PFSK-1 (cell line): ENCODE measurements around the gene FAT2.

Experiments used
- FOXP2 ChIP-seq: optimal IDR thresholded peaks from 2 replicates; pipeline ENCODE3; 2011; ENCODE audit warnings: borderline replicate concordance, control low read depth, inconsistent platforms; ENCODE audit not compliant: insufficient read depth; ENCODE audit errors: extremely low read length, extremely low read depth
- POLR2AphosphoS5 ChIP-seq: IDR thresholded peaks from 2 replicates; pipeline ENCODE4 v1.6.1; 2012; ENCODE audit warnings: low read depth, mild to moderate bottlenecking, control low read depth, low read length, moderate library complexity
- SIN3A ChIP-seq: IDR thresholded peaks from 2 replicates; pipeline ENCODE4 v1.6.1; 2012; ENCODE audit warnings: mild to moderate bottlenecking, low read length, moderate library complexity, borderline replicate concordance; ENCODE audit not compliant: insufficient read depth
- TAF1 ChIP-seq: IDR thresholded peaks from 2 replicates; pipeline ENCODE4 v1.6.1; 2012; ENCODE audit warnings: low read length, control low read depth, borderline replicate concordance; ENCODE audit not compliant: insufficient read depth
- TF ChIP-seq, protein P1 (sequence below), 2 experiments: IDR thresholded peaks; 2 replicates each; pipeline versions ENCODE4 v1.6.1 to v1.8.0; 2011 to 2012; ENCODE audit warnings: low read depth in 2 of 2, low read length in 2 of 2, control low read depth in 1 of 2, inconsistent platforms in 1 of 2, mild to moderate bottlenecking in 1 of 2, moderate library complexity in 1 of 2; ENCODE audit not compliant: insufficient read depth in 1 of 2

The FAT2 gene

GRCh38 chr5:151571270-151572173 lies 19.6 kb downstream of the FAT2 start:
- no peak for TF ChIP-seq SIN3A
- TF ChIP-seq FOXP2: no peak
- no peak for TF ChIP-seq TAF1
- no peak for TF ChIP-seq POLR2AphosphoS5

DNA sequence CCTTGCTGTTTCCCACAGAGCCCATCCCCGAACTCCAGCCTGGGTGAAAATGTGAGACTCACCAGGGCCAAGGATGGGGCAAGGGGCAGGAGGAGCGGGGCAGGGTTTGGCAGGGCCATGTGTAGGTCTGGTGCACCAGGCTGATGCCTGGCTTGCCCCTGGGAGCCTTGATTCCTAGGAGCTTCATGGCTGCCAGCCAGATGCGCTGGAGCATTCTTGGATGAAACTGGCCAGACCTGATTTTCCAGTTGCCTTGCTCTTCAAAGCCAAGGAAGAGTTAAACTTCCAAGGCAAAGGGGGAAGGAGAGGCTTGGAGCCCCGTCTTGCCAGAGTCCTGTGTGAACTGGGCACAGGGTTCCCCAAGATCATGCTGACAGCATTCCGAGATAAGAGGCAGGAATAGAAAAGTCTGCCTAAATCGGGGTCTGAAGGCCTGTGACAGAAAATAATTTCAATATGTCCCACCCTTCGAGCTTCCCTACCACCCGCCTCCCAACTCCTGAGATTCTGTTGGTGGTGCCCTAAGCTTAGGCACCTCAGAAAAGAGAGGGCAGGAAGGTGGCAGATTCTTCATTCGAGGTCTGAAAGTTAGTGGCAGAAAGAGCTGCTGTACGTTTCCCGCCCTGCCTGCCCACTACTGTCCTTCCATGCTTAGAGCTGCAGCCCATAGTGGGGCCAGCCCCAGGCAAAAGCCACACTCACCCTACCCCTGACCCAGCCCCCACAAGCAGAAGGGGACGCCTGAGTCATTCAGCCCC lies 20.4 kb downstream of the FAT2 start:
- no peak for TF ChIP-seq TAF1
- TF ChIP-seq, protein P1, sequence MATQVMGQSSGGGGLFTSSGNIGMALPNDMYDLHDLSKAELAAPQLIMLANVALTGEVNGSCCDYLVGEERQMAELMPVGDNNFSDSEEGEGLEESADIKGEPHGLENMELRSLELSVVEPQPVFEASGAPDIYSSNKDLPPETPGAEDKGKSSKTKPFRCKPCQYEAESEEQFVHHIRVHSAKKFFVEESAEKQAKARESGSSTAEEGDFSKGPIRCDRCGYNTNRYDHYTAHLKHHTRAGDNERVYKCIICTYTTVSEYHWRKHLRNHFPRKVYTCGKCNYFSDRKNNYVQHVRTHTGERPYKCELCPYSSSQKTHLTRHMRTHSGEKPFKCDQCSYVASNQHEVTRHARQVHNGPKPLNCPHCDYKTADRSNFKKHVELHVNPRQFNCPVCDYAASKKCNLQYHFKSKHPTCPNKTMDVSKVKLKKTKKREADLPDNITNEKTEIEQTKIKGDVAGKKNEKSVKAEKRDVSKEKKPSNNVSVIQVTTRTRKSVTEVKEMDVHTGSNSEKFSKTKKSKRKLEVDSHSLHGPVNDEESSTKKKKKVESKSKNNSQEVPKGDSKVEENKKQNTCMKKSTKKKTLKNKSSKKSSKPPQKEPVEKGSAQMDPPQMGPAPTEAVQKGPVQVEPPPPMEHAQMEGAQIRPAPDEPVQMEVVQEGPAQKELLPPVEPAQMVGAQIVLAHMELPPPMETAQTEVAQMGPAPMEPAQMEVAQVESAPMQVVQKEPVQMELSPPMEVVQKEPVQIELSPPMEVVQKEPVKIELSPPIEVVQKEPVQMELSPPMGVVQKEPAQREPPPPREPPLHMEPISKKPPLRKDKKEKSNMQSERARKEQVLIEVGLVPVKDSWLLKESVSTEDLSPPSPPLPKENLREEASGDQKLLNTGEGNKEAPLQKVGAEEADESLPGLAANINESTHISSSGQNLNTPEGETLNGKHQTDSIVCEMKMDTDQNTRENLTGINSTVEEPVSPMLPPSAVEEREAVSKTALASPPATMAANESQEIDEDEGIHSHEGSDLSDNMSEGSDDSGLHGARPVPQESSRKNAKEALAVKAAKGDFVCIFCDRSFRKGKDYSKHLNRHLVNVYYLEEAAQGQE (IDR thresholded peaks at IDR 0.05; ENCODE audit: insufficient read depth in 1 of 2, low read depth in 2 of 2, low read length in 2 of 2): no peak
- TF ChIP-seq POLR2AphosphoS5: no peak

GRCh38 chr5:151570058-151570457 lies 21.1 kb downstream of the FAT2 start:
- TF ChIP-seq FOXP2: no peak
- TF ChIP-seq, protein P1 (IDR thresholded peaks at IDR 0.05; ENCODE audit: insufficient read depth in 1 of 2, low read depth in 2 of 2, low read length in 2 of 2): no peak
- TF ChIP-seq POLR2AphosphoS5: no peak
- TF ChIP-seq SIN3A: no peak
- TF ChIP-seq TAF1: no peak

- TF ChIP-seq SIN3A (no peak), FOXP2 (no peak)
Measured at GRCh38 chr5:151569132-151570046, 21.7 kb downstream of the FAT2 start.

GRCh38 chr5:151568036-151568435 lies 23.1 kb downstream of the FAT2 start:
- TF ChIP-seq SIN3A (no peak), FOXP2 (no peak), TAF1 (no peak), POLR2AphosphoS5 (no peak)
- TF ChIP-seq, protein P1 (IDR thresholded peaks at IDR 0.05; ENCODE audit: insufficient read depth in 1 of 2, low read depth in 2 of 2, low read length in 2 of 2): no peak
